Subcutaneous adipose tissue (tissue), 4 donors: ENCODE measurements around the gene NUP50. TPM values are rescaled to one million over a fixed set of nuclear protein-coding genes. Genes with fewer than 3 reads are reported as not detected.

Experiments
- CTCF ChIP-seq: fragments of 450-650 bp; IDR thresholded peaks from one replicate; pipeline ENCODE4 v1.5.1; 2016; ENCODE audit warnings: low read depth, mild to moderate bottlenecking, control low read depth, antibody characterized with exemption, moderate library complexity
- total RNA-seq, 4 donors: library from RNA; depleted of rRNA; stranded (reverse); fragments of >200 nt; gene quantifications; one replicate each; pipeline ENCODE4 v1.1.0, GENCODE V29; 2016

Gene NUP50
- total RNA-seq, 4 donors from 2014 or later, result 39.6 to 58.0 (median 50.2) TPM

- TF ChIP-seq CTCF, result no peak
These were observed 62.9 kb downstream of the NUP50 start for GRCh38 chr22:45226503-45227186.

GRCh38 chr22:45227645-45228400, 64.1 kb downstream of the NUP50 start:
- no peak for TF ChIP-seq CTCF

GRCh38 chr22:45228401-45228754, 64.7 kb downstream of the NUP50 start:
- no peak for TF ChIP-seq CTCF

- no peak for TF ChIP-seq CTCF
These were observed 65.5 kb downstream of the NUP50 start for GRCh38 chr22:45229181-45229580.

GRCh38 chr22:45230026-45230721, 66.4 kb downstream of the NUP50 start:
- TF ChIP-seq CTCF, result no peak

- TF ChIP-seq CTCF, result no peak
These were observed 67.6 kb downstream of the NUP50 start for GRCh38 chr22:45231293-45231692.

- TF ChIP-seq CTCF, result no peak
These were observed 69.7 kb downstream of the NUP50 start for GRCh38 chr22:45233386-45233785.
